Activated B cell treated with CpG ODN at 0.5 μM for 24 hours (primary cell): ENCODE data around the gene FAR2. TPM values are rescaled to one million over a fixed set of nuclear protein-coding genes. Genes with fewer than 3 reads are reported as not detected.

Experiments used
- ATAC-seq: fragments of 200-7000 bp; cut with Tn5 transposase; one replicate; pipeline ENCODE4 v1.10.0; 2021; ENCODE audit warnings: low read depth, mild to moderate bottlenecking, moderate library complexity
- CTCF ChIA-PET: fragments of 350-600 bp; sonication (Branson Sonifier 250); formaldehyde crosslinking; loops from one replicate; lab custom pipeline; 2021; ENCODE audit warnings: antibody characterized with exemption; lab: Charles Lee
- POLR2A ChIA-PET: fragments of 350-600 bp; sonication (Branson Sonifier 250); formaldehyde crosslinking; loops from one replicate; lab custom pipeline; 2021; ENCODE audit warnings: antibody characterized with exemption; lab: Charles Lee
- DNase-seq: peaks from one replicate; pipeline ENCODE4 v3.0.0; 2022
- H3K27ac Mint-ChIP-seq: one replicate; pipeline ENCODE4 v1.8.0; 2020; ENCODE audit warnings: mixed read lengths
- H3K27me3 Mint-ChIP-seq: one replicate; pipeline ENCODE4 v1.8.0; 2021; ENCODE audit warnings: mixed read lengths
- H3K36me3 Mint-ChIP-seq: one replicate; pipeline ENCODE4 v1.8.0; 2021; ENCODE audit warnings: low read depth, mixed read lengths
- H3K4me1 Mint-ChIP-seq: one replicate; pipeline ENCODE4 v1.8.0; 2021; ENCODE audit warnings: mixed read lengths
- H3K4me3 Mint-ChIP-seq: one replicate; pipeline ENCODE4 v1.8.0; 2020; ENCODE audit warnings: mild to moderate bottlenecking, mixed read lengths
- H3K9me3 Mint-ChIP-seq: one replicate; pipeline ENCODE4 v1.8.0; 2020; ENCODE audit warnings: mixed read lengths
- CTCF ChIP-seq: fragments of 200-600 bp; IDR thresholded peaks from one replicate; pipeline ENCODE4 v1.8.0; 2022; ENCODE audit warnings: antibody characterized with exemption, mild to moderate bottlenecking
- intact Hi-C: fragments of 100-400 bp; cut with micrococcal nuclease; formaldehyde crosslinking; loops from one replicate; pipeline ENCODE4 v1.15.1; 2024
- total RNA-seq: library from RNA; stranded (reverse); gene quantifications from 2 replicates; pipeline ENCODE4 v1.2.3, GENCODE V29; 2022

Gene FAR2
- total RNA-seq, 1 donor from 2014 or later = not detected

DNA sequence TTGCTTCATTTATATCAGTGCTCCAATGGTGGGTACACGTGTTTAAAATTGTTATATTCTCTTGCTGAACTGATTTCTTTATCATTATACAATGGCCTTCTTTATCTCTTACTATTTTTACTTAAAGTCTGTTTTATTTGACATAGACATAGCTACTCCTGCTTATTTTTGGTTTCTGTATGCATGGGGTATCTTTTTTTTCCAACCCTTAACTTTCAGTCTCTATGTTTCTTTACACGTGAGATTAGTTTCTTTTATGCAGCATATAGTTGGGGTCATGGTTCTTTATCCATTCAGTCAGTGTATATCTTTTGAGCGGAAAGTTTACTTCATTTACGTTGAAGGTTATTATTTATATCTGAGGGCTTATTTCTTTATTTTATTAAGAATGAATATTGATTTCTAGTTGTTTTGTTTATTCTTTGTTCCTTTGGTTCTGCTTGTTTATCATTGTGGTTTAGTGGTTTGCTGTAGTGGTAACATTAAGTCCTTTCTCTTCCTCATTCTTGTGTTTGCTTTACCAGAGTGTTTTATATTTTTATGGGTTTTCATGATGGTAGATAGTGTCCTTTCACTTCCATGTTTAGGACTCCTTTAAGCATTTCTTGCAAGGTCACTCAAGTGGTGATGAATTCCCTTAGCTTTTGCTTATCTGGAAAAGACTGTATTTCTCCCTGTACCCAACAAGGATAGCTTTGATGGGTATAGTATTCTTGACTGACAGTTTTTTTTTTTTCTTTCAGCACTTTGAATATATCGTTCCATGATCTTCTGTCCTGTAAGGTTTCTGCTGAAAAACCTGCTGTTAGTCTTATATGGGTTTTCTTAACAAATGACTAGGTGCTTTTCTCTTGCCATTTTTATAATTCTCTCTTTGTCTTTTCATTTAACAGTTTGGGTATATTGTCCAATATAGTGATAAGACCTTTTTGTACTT, 38.3 kb upstream of the FAR2 start:
- DNase-seq = no peak
- ChIA-PET POLR2A (no interaction called here), CTCF (no interaction called here)
- Mint-ChIP-seq H3K27me3 (peaks cover 2% of the 10 kb centered on the region), H3K4me1 (no peaks in the 10 kb centered on the region), H3K36me3 (peaks cover 2% of the 10 kb centered on the region), H3K4me3 (no peak overlapping the region), H3K9me3 (peaks cover 18% of the 10 kb centered on the region), H3K27ac (no peak overlapping the region)
- intact Hi-C loops = no loop called here
- no peak for TF ChIP-seq CTCF
- ATAC-seq = no peak

DNA sequence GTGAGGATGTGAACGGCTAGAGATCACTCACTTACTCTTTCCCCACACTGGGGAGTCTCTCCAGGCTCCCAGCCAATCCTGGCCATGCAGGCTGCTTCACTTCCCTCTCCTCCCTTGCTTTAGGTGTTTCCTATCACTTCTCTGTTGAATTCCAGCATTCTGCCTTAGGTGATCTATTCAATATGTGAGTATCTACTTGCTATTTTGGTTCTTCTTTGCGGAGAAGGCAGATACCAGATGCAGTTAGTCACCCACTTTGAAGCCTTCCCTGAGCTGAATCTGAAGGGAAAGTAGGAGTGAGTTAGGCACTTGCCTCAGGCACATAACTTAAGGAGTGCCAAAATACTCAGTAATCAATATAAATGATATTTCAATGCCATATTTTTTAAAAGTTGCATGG, 36.0 kb upstream of the FAR2 start:
- no peak for DNase-seq
- POLR2A ChIA-PET = no interaction called here
- Mint-ChIP-seq H3K27me3 (peaks cover 4% of the 10 kb centered on the region), H3K4me3 (no peak overlapping the region), H3K36me3 (peaks cover 2% of the 10 kb centered on the region), H3K27ac (no peak overlapping the region), H3K4me1 (no peaks in the 10 kb centered on the region), H3K9me3 (peaks cover 18% of the 10 kb centered on the region)
- intact Hi-C loops = no loop called here
- no peak for ATAC-seq
- TF ChIP-seq CTCF = no peak
- CTCF ChIA-PET = no interaction called here

DNA sequence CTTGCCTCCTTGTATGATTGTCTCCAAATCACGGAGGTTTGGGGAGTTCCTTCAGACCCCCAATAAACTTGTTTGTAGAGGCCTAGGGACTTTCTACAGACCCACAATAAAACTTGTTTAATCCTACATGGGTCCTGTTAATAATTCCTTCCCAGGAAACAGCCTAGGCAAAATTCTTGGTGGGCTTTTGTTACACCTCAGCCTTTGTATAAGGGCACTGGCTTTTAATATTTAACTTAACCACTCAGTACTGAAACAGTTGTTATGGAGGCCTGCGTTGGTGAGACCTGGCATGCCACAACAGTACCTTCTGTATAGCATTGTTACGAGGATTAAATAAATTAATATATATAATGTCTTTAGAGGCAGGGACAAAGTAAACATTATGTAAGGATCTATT, 32.7 kb upstream of the FAR2 start:
- H3K9me3 Mint-ChIP-seq = peaks cover 4% of the 10 kb centered on the region

DNA sequence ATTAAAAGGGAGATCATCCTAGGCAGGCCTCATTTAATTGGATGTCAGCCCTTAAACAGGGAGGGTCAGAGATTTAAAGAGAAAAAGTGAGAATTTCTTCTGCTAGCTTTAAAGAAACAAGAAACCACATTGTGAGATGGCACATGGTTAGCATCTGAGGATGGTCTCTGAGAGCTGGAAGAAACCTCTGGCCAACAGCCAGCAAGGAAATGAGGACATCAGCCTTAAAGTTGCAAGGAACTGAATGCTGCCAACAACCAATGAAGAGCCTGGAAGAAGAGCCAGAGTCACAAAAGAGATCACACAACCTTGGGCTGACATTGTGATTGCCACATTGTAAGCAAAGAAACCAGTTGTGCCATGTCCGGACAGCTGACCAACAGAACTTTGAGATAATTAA, 17.5 kb upstream of the FAR2 start:
- ATAC-seq (no peak), DNase-seq (no peak)
- ChIA-PET CTCF (no interaction called here), POLR2A (no interaction called here)
- H3K9me3 Mint-ChIP-seq = no peaks in the 10 kb centered on the region
- H3K27me3 Mint-ChIP-seq = peaks cover 4% of the 10 kb centered on the region
- H3K27ac Mint-ChIP-seq = no peak overlapping the region
- H3K36me3 Mint-ChIP-seq = no peaks in the 10 kb centered on the region
- TF ChIP-seq CTCF = no peak
- intact Hi-C loops = no loop called here
- no peaks in the 10 kb centered on the region for H3K4me1 Mint-ChIP-seq
- H3K4me3 Mint-ChIP-seq = no peak overlapping the region

More for the DNA sequence above, 32.7 kb upstream of the FAR2 start:
- DNase-seq = no peak
- no peak overlapping the region for H3K4me3 Mint-ChIP-seq
- H3K27ac Mint-ChIP-seq = no peak overlapping the region
- no peak for ATAC-seq
- intact Hi-C loops = no loop called here
- no peaks in the 10 kb centered on the region for H3K4me1 Mint-ChIP-seq
- H3K36me3 Mint-ChIP-seq = no peaks in the 10 kb centered on the region
- POLR2A ChIA-PET = no interaction called here
- no peak for TF ChIP-seq CTCF
- CTCF ChIA-PET = no interaction called here
- peaks cover 6% of the 10 kb centered on the region for H3K27me3 Mint-ChIP-seq

- CTCF ChIA-PET = no interaction called here
- DNase-seq (no peak), ATAC-seq (no peak)
- H3K27me3 Mint-ChIP-seq = peaks cover 4% of the 10 kb centered on the region
- H3K9me3 Mint-ChIP-seq = no peaks in the 10 kb centered on the region
- H3K36me3 Mint-ChIP-seq = no peaks in the 10 kb centered on the region
- no peak for TF ChIP-seq CTCF
- intact Hi-C loops = no loop called here
- H3K4me1 Mint-ChIP-seq = no peaks in the 10 kb centered on the region
- POLR2A ChIA-PET = no interaction called here
- H3K4me3 Mint-ChIP-seq = no peak overlapping the region
- H3K27ac Mint-ChIP-seq = no peak overlapping the region
Observed at GRCh38 chr12:29132316-29132715, 16.8 kb upstream of the FAR2 start.
